Measurements from ENCODE around the gene ZNF564.
"Not testable (repeated sequence)": the region's sequence is repeated elsewhere in the genome, so short reads cannot be mapped to it uniquely, and the experiment has no call there.

The ZNF564 gene

DNA sequence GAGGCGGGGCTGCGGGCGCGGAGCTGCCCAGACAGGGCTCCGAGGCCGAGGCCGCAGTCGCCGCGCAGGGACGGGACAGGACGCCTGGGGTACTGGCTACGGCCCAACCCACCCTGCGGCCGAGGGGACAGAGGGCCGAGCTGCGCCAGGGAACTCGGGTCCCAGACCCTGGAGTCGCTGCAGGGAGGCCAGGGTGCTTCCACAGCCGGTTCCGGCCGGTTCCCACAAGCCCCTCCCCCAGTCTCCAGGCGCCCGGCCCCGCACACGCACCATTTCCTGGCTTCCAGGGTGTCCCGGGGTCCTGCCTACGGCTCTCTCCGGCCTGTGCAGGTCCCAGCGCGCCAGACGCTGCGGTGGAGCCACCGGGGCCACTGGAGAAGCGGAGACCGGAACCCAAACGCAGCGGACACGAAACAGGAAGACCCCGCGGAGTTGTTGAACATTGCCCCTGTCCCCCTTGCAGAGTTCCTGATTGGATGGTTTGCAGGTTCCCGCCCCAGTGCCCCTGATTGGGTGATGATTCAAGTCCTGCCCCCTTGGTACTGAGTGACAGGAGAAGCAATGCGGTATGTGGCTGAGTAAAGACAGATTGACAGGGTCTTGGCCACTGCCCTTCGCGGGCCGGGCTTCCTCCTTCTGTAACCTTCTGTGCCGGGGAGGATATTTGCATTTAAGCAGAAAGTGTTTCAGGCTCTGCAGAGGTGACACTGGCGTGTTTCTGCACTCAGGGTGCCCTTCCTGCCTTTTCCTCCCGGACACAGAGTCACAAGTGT lies at the start of gene ZNF564:
ZNF564 (minus strand) TSS at position 423 of the 773 bp plus-strand sequence; CDS start at position 273, 150 bp downstream.
- DNase-seq (ENCODE audit: low read depth): peak; percentile 97

DNA sequence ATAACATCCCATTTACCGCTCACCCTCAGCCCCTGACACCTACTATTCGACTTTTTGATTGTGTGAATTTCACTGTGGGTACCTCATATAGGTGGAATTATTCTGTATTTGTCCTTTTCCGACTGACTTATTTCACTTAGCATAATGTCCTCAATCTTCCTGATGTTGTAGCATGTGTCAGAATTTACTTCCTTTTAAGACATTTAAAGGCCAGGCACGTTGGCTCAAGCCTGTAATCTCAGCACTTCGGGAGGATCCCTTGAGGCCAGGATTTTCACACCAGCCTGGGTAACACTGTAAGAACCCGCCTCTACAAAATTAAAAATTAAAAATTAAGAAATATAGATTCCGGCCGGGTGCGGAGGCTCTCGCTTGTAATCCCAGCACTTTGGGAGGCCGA lies 46.3 kb upstream of the ZNF564 start:
- no peak for DNase-seq (ENCODE audit: low read depth)

DNA sequence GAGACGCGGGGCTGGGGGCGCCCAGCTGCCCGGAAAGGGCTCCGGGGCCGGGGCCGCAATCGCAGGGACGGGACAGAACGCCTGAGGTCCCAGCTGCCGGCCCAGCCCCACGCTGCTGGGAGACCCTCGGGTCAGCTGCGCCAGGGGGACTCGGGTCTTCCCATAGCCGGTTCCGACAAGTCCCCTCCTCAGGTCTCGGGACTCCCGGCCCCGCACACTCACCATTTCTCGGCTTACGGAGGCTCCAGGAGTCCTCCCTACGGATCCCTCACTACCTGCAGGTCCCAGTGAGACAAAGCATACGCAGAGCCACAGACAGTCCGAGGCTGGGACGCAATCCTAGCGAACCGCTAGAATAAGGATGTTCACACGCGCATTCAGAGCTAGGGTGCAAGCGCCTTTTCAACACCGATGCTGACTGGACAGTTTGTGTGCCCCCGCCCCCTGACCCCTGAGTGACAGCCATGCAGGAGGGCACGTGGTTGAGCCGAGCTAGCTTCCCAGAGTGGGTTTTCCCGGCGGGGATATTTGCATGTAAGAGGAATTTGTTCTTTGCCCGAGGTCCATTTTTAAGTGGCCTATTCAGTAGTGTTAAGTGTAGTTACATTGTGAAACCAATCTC lies 45.8 kb upstream of the ZNF564 start:
- no peak for DNase-seq (ENCODE audit: low read depth)

DNA sequence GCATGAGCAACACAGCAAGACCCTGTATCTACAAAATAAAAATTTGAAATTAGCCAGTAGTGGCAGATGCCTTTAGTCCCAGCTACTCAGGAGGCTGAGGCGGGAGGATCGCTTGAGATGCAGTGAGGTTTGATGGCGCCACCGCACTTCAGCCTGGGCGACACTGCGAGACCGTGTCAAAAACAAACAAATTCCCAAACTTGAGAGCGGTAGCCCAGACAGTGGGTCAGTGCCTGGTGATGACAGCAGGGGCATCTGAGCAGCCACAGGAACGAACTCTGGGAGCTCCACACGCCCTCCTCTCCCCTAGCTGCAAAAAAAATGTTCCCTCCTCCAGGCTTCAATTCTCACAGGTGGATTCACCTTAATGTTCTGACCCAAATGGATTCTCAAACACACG lies 45.2 kb upstream of the ZNF564 start:
- DNase-seq (ENCODE audit: low read depth): no peak

DNA sequence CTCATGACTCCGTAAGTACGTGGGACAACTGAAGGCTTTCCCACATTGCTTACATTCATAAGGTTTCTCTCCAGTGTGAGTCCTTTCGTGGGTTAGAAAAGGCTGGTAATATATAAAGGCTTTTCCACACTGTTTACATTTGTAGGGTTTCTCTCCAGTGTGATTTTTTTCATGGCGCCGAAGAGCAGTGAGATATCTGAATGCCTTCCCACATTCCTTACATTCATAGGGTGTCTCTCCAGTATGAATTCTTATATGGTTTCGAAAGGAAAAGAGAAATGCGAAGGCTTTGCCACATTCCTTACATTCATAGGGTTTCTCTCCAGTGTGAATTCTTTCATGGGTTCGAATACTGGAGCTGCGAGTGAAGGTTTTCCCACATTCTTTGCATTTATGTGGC lies 29.8 kb upstream of the ZNF564 start:
- DNase-seq (ENCODE audit: low read depth): no peak

DNA sequence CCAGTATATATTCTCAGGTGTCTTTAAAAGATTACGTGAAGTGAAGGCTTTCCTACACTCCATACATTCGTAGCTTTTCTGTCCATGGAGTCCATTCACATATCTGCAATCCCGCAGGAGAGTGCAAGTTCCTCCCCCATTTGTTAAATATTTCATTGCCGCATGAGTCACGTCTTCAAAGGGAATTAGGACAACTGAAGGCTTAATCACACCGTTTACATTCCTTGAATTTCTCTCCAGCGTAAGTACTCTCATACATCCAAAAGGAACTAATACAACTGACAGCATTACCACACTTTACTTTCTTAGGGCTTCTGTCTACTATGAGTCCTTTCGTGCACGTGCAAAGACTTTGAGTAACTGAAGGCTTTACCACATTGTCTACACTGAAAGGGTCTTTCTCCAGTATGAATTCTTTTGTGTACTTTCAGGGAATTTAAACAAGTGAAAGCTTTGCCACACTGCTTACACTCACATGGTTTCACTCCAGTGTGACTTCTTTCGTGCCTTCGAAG lies 29.0 kb upstream of the ZNF564 start:
- DNase-seq (ENCODE audit: low read depth): no peak

DNA sequence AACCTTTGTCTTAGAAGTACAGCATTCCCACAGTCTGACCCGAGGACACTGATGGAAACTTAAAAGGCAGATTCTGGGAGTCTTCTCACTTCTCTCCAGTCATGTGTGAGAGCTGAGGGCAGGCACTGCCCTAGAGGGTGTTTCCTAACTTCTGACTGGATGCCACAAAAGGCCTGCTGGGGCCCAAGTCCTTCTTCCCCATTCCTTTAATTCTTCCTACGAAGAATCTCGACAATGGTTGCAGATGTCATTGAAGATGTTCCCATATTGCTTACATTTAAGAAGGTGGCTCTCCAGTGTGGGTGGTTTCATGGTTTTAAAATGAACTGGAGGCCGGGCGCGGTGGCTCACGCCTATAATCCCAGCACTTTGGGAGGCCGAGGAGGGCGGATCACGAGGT lies 27.4 kb upstream of the ZNF564 start:
- DNase-seq (ENCODE audit: low read depth): no peak

DNA sequence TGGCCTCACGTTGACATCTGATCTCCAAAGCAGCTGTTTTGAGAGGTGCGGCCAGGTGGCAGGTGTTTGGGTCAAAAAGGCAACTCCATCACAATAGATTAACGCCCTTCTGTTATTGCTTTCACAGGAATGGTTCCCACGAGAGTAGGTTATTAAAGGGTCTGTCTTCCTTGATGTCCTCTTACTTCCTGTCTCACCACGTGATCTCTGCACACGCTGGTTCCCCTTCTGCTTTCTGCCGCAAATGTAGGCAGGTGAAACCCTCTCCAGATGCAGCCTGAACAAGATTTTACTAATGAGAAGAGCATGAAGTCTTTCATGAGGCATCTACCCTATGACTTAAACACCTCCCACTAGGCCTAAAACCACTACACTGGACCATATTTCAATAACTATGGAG lies 22.8 kb upstream of the ZNF564 start:
- DNase-seq (ENCODE audit: low read depth): no peak

DNA sequence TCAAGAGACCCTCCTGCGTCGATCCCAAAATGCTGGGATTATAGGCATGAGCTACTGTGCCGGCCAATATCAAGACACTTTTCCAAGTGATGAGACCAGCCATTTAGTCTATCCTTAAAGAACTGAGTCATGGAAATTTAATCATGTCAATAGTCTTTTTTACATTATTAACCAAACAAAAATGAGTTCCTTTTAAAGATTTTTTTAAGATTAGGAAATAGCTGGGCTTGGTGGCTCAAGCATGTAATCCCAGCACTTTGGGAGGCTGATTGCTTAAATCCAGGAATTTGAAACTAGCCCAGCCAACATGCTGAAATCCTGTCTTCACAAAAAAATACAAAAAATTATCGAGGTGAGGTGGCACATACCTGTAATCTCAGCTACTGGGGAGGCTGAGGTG lies 16.7 kb upstream of the ZNF564 start:
- no peak for DNase-seq (ENCODE audit: low read depth)

DNA sequence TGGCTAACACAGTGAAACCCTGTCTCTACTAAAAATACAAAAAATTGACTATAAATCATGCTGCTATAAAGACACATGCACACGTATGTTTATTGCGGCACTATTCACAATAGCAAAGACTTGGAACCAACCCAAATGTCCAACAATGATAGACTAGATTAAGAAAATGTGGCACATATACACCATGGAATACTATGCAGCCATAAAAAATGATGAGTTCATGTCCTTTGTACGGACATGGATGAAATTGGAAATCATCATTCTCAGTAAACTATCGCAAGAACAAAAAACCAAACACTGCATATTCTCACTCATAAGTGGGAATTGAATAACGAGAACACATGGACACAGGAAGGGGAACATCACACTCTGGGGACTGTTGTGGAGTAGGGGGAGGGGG lies 15.1 kb upstream of the ZNF564 start:
- DNase-seq (ENCODE audit: low read depth): not testable (repeated sequence)

DNA sequence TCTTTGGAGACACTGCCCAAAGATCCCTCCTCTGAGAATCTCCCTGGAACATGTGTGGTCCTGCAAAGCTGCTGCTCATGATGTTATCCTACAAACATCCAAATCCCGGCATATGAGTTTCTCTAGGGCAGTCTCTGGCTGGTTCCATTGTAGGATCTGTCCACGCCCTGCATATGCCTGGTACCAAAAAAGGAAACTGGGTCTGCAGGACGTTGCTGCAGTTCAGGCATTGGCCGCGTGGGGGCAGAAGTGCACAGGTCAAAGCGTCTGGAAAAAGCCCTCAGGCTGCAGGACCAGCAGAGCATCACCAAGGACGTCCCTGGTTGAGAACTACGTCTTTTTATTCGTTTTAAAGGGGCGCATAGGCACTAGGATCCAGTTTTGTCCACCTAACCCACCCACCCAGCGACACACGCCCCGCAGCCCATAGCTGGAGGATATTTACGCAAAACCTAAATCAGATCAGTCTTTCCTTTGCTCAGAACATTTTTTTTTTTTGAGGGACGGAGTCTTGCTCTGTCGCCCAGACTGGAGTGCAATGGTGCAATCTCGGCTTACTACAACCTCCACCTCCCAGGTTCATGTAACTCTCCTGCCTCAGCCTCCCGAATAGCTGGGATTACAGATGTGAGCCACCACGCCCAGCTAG lies 12.9 kb upstream of the ZNF564 start:
- DNase-seq (ENCODE audit: low read depth): peak; percentile 76

DNA sequence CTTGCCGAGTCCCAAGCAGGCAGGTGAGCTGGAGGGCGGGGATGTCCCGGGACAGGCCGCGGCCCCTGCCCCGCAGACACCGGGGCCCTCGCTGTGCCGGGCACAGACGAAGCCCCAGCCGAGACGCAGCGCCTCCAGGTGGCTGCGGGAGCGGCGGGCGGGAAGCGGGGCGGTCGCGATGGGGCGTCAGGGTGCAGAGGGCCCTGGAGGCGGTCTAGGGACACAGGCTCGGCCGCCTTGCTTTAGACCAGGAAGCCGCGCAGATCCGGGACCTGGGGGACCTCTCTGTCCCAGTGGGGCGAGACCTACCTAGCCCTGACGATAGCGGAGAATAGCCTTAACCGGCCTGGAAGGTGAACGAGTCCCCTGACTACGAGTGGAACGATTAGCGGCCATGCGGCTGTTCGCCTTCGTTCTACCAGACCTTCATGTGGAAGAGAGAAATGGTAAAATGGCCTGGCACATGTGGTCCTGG lies 4.2 kb upstream of the ZNF564 start:
- no peak for DNase-seq (ENCODE audit: low read depth)

DNA sequence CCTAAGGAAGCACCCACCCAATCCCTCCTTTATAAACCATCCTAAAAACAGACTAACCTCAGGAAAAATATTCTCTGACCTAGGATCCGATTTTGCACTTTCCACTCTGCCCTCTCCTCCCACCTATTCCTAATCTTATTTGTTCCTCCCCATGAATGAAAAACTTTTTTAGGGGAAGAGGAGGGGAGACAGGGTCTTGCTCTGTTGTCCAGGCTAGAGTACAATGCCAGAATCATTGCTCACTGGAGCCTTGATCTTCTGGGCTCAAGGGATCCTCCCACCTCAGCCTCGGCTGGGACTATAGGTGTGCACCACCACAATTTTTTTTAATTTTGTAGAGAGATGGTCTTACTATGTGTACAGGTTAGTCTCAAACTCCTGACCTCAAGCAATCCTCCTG lies 4.4 kb downstream of the ZNF564 start:
- DNase-seq (ENCODE audit: low read depth): no peak

DNA sequence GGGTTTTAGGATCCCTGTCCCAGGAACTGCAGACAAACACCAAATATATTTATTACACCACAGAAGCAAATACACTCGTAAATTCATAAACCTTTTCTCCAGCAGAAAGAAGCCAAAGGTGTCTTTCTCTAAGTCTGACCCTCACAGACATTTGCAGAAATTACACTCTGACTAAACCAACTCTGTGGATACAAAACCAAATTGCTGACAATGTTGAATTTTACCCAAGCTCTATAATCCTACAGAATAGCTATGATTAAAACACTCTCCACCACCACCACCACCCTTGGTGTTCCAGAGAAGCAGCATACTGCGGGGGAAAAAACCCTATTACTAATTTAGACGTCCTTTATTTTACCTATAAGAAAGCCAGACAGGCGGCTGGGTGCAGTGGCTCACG lies 5.2 kb downstream of the ZNF564 start:
- DNase-seq (ENCODE audit: low read depth): no peak

DNA sequence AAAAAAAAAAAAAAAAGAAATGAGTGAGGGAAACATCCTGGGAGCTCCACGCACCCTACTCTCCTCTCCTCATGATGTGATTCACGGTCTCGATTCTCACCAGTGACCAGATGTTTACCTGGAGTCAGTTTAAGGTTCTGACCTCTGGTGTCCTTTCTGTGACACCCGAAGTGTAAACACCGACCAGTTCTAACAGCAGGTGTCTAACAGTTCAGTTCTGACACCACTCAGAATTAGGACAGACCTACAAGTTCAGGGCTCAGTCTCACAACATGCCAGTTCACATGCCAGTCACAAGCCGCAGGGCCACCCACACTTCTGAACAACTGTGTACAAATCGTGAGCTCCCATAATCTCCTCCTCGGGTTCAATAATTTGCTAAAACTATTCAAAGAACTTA lies 6.0 kb downstream of the ZNF564 start:
- no peak for DNase-seq (ENCODE audit: low read depth)

DNA sequence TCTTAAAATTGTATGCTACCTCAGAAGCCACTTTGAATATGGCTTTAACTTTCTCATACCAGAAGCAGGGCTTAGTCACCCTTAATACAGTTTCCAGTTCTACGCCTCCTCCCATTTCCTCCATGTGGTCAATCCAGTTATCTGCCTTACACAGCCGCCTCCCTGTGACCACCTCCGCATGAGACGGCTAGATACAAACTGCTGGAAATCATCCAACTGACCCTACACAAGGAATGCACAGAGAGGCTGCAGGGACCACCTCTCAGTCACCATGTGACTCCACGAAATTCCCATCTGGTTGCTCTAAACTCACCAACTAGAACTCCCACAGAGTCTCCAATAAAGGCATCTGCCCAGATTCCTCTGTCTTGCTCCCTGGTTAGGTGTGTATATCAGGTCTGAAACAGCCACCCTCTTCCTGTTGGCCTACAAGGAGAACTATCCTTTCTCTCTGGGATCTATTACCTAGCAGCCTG lies 6.8 kb downstream of the ZNF564 start:
- DNase-seq (ENCODE audit: low read depth): no peak

DNA sequence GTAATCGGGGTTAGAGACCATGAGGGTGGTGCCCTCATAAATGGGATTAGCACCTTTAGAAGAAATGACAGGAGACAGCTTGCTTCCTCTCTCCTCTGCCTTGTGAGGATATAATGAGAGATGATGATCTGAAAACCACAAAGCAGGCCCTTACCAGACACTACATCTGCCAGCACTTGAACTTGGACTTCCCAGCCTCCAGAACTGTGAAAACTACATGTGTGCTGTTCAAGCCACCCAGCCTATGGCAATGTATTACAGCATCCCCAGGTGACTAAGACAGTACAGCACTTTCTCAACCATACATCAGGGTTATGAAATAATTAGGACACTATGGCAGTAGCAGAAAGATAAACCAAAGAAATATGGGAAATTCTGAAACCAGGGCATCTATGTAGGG lies 7.4 kb downstream of the ZNF564 start:
- DNase-seq (ENCODE audit: low read depth): no peak

DNA sequence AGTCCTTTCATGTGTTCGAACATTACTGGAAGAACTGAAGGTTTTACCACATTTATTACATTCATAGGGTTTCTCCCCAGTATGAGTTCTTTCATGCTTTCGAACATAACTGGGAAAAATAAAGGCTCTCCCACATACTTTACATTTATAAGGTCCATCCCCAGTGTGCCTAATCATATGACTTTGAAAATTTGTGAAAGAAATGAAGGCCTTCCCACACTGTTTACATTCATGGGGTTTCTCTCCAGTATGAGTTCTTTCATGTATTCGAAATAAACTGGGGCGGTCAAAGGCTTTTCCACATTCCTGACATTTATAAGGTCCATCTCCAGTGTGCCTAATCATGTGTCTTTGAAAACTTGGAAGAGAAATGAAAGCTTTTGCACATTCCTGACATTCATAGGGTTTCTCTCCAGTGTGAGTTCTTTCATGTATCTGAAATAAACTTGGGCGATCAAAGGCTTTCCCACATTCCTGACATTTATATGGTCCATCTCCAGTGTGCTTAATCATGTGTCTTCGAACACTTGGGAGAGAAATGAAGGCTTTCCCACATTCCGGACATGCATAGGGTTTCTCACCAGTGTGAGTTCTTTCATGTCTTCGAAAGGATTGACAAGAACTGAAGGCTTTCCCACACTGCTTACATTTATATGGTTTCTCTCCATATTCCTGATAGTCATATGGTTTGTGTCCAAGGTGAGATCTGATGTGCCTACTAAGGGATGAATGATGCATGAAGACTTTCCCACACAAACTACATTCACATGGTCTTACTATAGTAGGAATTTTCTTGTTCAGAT lies 24.0 kb downstream of the ZNF564 start:
- DNase-seq (ENCODE audit: low read depth): no peak

DNA sequence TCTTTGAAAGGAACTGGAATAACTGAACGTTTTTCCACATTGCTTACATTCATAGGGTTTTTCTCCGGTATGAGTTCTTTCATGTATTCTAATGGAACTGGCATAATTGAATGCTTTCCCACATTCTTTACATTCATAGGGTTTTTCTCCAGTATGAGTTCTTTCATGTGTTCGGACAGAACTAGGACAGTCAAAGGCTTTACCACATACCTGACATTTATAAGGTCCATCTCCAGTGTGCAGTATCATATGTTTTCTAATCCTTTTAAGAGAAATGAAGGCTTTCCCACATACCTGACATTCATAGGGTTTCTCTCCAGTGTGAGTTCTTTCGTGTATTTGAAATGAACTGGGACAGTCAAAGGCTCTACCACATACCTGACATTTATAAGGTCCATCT lies 24.7 kb downstream of the ZNF564 start:
- no peak for DNase-seq (ENCODE audit: low read depth)

DNA sequence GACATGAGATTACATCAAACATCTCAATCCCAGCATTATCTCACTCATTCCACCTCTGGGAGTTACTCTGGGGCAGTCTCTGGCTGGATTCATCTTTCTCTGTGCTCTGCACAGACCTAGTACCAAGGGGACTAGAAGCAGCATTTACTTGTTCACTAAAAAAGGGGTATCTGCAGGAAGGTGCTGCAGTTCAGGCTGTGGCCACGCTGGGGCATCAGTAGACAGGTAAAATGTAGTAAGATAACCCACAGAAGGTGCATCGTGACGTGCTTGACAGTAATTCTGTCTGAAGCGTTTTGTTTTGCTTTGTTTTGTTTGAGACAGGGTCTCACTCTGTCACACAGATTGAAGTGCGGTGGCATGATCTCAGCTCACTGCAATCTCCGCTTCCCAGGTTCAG lies 29.3 kb downstream of the ZNF564 start:
- DNase-seq (ENCODE audit: low read depth): no peak

DNA sequence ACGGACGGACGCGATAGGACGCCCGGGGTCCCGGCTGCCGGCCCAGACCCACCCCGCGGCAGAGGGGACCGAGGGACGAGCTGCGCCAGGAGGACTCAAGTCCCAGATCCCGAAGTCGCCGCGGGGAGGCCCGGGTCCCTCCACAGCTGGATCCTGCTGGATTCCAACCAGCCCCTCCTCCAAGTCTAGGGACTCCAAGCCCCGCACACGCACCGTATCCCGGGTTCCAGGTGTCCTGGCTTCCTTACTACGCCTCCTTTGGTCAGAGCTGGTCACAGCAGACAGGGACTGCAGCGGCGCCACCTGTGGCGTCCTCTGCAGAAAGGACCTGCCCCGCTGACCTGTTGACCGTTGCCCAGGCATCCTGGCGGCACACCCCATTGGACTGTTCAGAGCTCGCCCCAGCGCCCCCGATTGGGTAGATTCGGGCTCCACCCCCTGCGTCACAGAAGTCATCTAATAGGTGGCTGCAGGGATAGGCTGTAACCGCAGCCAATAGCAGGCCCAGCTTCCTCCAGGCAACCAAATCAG lies 37.7 kb downstream of the ZNF564 start:
- DNase-seq (ENCODE audit: low read depth): no peak

DNA sequence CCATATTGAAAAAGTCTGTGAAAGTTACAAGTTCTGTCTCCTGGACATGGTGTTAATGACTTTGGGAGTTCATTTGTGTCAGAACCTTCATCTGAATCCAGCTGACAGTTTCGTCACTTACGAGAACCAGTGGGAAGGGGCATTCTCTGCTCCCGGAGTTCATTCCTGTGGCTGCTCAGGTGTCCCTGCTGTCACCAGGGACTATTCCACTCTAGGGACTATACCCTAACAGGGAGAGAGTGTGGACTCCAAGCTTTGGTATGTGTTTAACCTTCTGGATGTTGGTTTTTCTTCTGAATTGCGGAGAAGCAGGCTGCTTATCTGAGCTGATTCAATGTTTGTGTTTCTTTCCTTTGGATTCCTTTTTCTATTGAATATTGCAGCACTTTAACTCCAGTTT lies 54.2 kb downstream of the ZNF564 start:
- DNase-seq (ENCODE audit: low read depth): no peak
